Stimulated activated CD4-positive, alpha-beta T cell treated with anti-CD3 and anti-CD28 coated beads, Interleukin-4, amount 100 ng/mL, for 24 hours (primary cell): ENCODE measurements around the gene IER3IP1.
"Not testable (repeated sequence)": the region's sequence is repeated elsewhere in the genome, so short reads cannot be mapped to it uniquely, and the experiment has no call there.

Experiments
- DNase-seq: peaks from one replicate; pipeline ENCODE4 v3.0.0-alpha.2; 2020

IER3IP1 gene, protein sequence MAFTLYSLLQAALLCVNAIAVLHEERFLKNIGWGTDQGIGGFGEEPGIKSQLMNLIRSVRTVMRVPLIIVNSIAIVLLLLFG

DNA sequence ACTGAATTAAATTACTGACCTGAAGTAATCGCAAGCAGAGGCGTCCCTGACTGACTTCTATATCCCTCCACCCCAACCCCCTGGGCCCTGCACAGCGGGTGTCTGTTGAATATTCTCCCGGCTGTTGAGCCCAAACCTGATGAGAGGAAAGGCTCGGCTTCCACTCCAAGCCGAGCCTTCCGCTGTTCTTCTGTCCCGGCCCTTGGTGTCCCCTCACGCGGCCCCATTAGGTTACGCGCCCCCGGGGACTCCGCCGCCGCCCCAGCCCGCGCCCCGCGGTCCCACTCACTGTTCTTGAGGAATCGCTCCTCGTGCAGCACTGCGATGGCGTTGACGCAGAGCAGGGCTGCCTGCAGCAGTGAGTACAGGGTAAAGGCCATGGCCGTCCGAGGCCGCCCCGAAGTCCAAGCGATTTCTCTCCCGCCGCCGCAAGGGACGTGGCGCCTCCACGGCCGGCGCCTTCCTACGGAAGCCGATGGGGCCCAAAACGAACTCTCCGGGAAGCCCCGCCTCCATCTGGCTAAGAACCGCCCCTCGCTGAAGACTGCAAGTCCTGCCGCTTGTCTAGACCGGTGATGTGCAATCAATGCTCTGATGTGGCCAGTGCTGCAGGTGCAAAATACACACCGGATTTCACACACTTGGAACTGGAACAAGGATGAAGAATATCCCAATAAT lies at the start of gene IER3IP1:
TSS of gene IER3IP1 (minus strand) at position 467 of the 678 bp plus-strand sequence. CDS start at position 380, 87 bp downstream.
- DNase-seq, result peak; percentile 92

- DNase-seq, result peak; percentile 4
These were observed 39.5 kb upstream of the IER3IP1 start for GRCh38 chr18:47215554-47216138.

- no peak for DNase-seq
These were observed 33.0 kb upstream of the IER3IP1 start for GRCh38 chr18:47209171-47209570.

DNA sequence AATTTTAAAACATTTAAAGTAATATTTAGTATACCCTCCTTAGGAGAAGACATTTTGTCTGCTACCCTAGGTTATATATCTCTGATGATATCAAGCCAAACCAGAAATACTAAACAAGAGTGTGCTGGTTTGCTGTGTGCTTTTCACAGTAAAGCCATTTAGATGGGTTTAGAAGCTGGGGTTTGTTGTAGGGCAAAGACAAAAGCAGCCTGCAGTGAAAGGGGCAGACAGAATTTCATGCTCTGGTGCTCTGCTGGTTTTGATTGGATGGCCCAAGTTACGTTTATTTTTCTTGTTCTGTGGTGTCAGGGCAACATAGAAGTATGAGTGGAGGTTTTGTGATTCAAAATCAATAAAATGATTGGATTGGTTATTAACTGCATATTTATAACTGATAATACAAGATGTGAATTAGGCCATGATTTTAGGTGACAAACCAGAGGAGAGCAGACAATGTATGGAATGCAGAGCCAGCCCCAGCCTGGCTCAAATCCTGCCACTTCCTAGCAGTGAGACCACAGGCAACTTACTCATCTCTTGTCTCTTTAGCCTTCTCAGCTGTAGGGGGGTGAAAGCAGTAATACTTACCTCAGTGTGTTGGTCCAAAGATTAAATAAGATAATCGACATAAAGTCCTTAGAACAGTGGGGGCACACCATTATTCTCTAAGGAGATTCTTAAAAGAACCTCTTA lies 30.9 kb upstream of the IER3IP1 start:
- DNase-seq, result no peak

- peak; percentile 45 for DNase-seq
These were observed 28.9 kb upstream of the IER3IP1 start for GRCh38 chr18:47204908-47205522.

DNA sequence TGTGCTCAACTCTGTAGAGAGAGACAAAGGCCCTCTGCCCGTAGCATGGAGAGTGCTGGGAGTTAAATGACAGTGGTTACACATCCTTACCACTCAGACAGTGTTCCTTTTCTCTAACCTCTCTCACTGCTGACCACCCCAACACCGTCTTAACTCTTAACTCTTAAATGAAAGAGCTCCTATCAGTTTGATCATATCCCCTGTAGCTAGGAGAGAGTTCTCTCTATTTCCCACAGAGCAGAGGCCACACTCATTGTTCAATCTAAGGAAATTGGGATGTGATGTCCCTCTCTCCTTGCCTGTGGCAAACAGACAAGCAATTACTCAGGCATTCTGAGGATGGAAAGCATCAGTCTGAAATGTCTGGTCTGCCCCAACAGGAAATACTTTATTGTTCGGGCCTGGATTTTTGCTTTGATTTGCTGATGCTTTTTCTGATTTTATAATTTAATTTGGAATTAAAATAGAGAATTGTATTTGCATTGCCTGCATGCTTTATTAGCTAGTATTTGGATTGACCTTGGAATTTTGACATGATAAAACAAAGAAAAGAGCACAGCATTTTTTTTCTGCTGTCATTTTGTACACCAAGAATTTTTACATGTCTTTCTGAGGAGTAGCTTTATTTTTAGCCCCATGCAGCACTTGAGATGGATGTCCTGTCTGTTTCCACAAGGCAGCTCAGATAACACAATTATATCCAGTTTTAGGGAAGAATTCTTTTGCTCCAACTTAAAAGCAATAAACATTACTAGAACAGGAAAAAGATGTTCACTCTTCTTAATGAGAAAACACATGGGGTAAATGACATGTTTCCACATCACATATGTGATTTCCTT lies 27.7 kb upstream of the IER3IP1 start:
- DNase-seq, result no peak

GRCh38 chr18:47195961-47196360 lies 19.8 kb upstream of the IER3IP1 start:
- not testable (repeated sequence) for DNase-seq

GRCh38 chr18:47191961-47192360 lies 15.8 kb upstream of the IER3IP1 start:
- no peak for DNase-seq

- DNase-seq, result no peak
These were observed 11.6 kb upstream of the IER3IP1 start for GRCh38 chr18:47187721-47188120.

GRCh38 chr18:47184419-47185050 lies 8.4 kb upstream of the IER3IP1 start:
- DNase-seq, result no peak

DNA sequence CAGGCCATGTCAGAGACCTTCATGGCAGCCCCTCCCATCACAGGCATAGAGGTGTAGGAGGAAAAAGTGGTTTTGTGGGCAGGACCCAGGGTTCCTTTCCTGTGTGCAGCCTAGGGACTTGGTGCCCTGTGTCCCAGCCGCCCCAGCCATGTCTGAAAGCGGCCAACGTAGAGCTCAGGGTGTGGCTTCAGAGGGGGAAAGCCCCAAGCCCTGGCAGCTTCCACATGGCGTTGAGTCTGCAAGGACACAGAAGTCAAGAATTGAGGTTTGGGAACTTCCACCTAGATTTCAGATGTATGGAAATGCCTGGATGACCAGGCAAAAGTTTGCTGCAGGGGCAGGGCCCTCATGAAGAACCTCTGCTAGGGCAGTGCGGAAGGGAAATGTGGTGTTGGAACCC lies 6.0 kb upstream of the IER3IP1 start:
- DNase-seq, result not testable (repeated sequence)

GRCh38 chr18:47180765-47181164 lies 4.6 kb upstream of the IER3IP1 start:
- no peak for DNase-seq

- no peak for DNase-seq
These were observed 3.4 kb upstream of the IER3IP1 start for GRCh38 chr18:47179520-47179919.

DNA sequence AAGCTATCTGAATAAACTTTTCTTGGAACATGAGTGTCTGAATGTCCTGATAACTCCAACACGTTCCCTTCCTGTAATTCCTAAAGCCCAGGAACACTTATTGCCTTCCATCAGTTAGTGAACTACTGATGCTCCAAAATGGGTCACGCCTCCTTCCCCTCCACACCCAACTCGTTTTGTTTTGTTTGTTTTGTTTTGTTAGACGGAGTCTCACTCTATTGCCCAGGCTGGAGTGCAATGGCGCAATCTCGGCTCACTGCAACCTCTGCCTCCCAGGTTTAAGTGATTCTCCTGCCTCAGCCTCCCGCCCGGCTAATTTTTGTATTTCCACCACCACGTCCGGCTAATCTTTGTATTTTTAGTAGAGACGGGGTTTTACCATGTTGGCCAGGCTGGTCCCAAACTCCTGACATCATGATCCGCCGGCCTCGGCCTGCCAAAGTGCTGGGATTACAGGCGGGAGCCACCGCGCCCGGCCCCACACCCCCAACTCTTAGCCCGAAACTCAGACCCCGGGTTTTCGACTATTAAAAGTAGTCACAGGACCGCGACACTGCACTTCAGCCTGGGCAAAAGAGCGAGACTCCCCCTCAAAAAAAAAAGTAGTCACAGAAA lies 774 bp downstream of the IER3IP1 start:
- DNase-seq, result peak; percentile 5

GRCh38 chr18:47174545-47175116 lies 1.5 kb downstream of the IER3IP1 start:
- no peak for DNase-seq

GRCh38 chr18:47172476-47172875 lies 3.7 kb downstream of the IER3IP1 start:
- no peak for DNase-seq

DNA sequence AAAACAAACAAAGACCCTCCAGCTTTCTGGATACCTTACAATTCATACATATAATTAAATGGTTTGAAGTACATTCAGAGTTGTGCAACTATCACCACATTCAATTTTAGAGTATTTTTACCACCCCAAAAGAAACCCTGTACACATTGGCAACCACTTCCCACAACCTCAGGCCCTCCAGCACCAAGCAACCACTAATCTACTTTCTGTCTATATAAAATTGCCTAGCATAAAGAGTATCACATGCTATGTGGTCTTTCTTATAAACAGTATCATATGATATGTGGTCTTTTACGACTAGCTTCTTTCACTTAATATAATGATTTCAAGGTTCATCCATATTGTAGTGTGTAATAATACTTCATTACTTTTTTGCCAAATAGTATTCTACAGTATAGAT lies 7.3 kb downstream of the IER3IP1 start:
- no peak for DNase-seq

- DNase-seq, result no peak
These were observed 7.7 kb downstream of the IER3IP1 start for GRCh38 chr18:47168509-47168908.

- DNase-seq, result no peak
These were observed 9.9 kb downstream of the IER3IP1 start for GRCh38 chr18:47166294-47166693.

DNA sequence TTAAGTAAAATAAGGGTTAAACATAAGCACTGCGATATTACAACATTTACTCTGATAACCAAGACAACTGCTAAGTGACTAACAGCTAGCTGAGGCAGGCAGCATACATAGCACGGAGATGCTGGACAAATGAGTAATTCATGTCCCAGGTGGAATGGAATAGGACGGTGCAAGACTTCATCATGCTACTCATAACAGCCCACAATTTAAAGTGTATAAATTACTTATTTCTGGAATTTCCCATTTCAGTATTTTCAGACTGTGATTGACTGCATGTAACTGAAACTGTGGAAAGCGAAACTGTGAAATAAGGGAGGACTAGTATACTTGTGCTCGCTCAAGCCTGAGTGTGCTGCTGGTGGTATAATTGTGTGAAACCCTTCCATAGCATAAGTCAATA lies 12.9 kb downstream of the IER3IP1 start:
- DNase-seq, result peak; percentile 10

DNA sequence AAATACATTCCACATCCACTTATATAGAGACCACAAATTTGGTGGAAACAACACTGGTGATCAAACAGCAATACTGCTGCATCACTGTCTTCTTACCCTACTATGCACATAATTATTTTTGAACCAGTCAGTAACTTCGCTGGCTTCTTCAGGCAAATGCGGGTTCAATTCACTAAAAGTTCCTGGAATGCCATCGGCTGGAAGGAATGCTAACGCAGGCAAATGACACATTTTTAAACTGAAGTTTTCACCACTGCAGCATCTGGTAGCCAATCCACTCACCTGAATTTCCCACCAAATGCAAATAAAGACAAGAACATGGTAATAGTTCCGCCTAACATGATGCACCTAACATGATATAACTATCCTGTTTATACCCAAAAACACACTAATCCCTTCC lies 15.9 kb downstream of the IER3IP1 start:
- no peak for DNase-seq
